ENCODE data around the gene PIEZO1.

- TF ChIP-seq MYNN (IDR thresholded peaks at IDR 0.05) (no peak), MYNN (CRISPR knock-in tag; IDR thresholded peaks at IDR 0.05) (no peak), ZFX (CRISPR knock-in tag; IDR thresholded peaks at IDR 0.05) (no peak), HDAC2 (IDR thresholded peaks at IDR 0.05) (no peak), SIX5 (IDR thresholded peaks at IDR 0.05; ENCODE audit: borderline replicate concordance in 1 of 2, insufficient read depth in 1 of 2, low read depth in 1 of 2, low read length in 2 of 2) (no peak), CTCF (IDR thresholded peaks at IDR 0.05 in 2 of 3, conservative IDR thresholded peaks at IDR 0.05 in 1 of 3; ENCODE audit: insufficient read depth in 2 of 3, low read depth in 1 of 3, low read length in 3 of 3) (no peak), HMG20A (CRISPR knock-in tag; conservative IDR thresholded peaks at IDR 0.05) (no peak), E2F1 (CRISPR knock-in tag; IDR thresholded peaks at IDR 0.05) (no peak), JUND (IDR thresholded peaks at IDR 0.05; ENCODE audit: borderline replicate concordance, low read depth, low read length) (no peak), JUND (tag; IDR thresholded peaks at IDR 0.05; ENCODE audit: borderline replicate concordance, low read depth, low read length) (no peak), NR2F6 (CRISPR knock-in tag; IDR thresholded peaks at IDR 0.05) (no peak), POLR2A (conservative IDR thresholded peaks at IDR 0.05) (no peak)
- TF ChIP-seq, protein P1, sequence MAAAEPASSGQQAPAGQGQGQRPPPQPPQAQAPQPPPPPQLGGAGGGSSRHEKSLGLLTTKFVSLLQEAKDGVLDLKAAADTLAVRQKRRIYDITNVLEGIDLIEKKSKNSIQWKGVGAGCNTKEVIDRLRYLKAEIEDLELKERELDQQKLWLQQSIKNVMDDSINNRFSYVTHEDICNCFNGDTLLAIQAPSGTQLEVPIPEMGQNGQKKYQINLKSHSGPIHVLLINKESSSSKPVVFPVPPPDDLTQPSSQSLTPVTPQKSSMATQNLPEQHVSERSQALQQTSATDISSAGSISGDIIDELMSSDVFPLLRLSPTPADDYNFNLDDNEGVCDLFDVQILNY (CRISPR knock-in tag; IDR thresholded peaks at IDR 0.05), result no peak
These were observed 104.4 kb downstream of the PIEZO1 start for GRCh38 chr16:88680554-88681083.
